ENCODE measurements around the gene FAM135A.
"Not testable (repeated sequence)": the region's sequence is repeated elsewhere in the genome, so short reads cannot be mapped to it uniquely, and the experiment has no call there.

The FAM135A gene

GRCh38 chr6:70586114-70586513, 172.8 kb downstream of the FAM135A start:
- intact Hi-C loops (cut with DNase I): no loop called here
- no peak for DNase-seq

- intact Hi-C loops (cut with DNase I): no loop called here
- DNase-seq: no peak
These were observed 177.1 kb downstream of the FAM135A start for GRCh38 chr6:70590400-70590799.

- intact Hi-C loops (cut with DNase I): no loop called here
- DNase-seq: no peak
These were observed 179.2 kb downstream of the FAM135A start for GRCh38 chr6:70592391-70593117.

- DNase-seq: peak in 19 of 42 donors; percentile 3 to 57 (median 28)
These were observed 179.8 kb downstream of the FAM135A start for GRCh38 chr6:70593118-70593486.

GRCh38 chr6:70599187-70599586, 185.9 kb downstream of the FAM135A start:
- DNase-seq: no peak
- intact Hi-C loops (cut with DNase I): no loop called here

More at GRCh38 chr6:70593118-70593486, 179.8 kb downstream of the FAM135A start:
- intact Hi-C loops (cut with DNase I): no loop called here

GRCh38 chr6:70601014-70601413, 187.7 kb downstream of the FAM135A start:
- no peak for DNase-seq
- intact Hi-C loops (cut with DNase I): no loop called here

GRCh38 chr6:70604254-70604653, 190.9 kb downstream of the FAM135A start:
- intact Hi-C loops (cut with DNase I): no loop called here

GRCh38 chr6:70607371-70607770, 194.1 kb downstream of the FAM135A start:
- DNase-seq; intact Hi-C loops (cut with DNase I): not testable (repeated sequence)

More at GRCh38 chr6:70604254-70604653, 190.9 kb downstream of the FAM135A start:
- no peak for DNase-seq

- intact Hi-C loops (cut with DNase I): not testable (repeated sequence)
These were observed 195.9 kb downstream of the FAM135A start for GRCh38 chr6:70609181-70609580.

More at GRCh38 chr6:70609181-70609580, 195.9 kb downstream of the FAM135A start:
- DNase-seq: not testable (repeated sequence)

Data from head of caudate nucleus (tissue), 42 donors.